NCI-H1436 (cell line): ENCODE results near the gene PPIL6.

Experiments used
- DNase-seq: peaks from one replicate; lab custom pipeline; 2025; lab: John Stamatoyannopoulos, UW

PPIL6 gene

GRCh38 chr6:109363753-109364152 lies 76.7 kb downstream of the PPIL6 start:
- no peak for DNase-seq

GRCh38 chr6:109362102-109362884 lies 78.1 kb downstream of the PPIL6 start:
- DNase-seq: no peak

- no peak for DNase-seq
Observed at GRCh38 chr6:109360791-109361190, 79.6 kb downstream of the PPIL6 start.

DNA sequence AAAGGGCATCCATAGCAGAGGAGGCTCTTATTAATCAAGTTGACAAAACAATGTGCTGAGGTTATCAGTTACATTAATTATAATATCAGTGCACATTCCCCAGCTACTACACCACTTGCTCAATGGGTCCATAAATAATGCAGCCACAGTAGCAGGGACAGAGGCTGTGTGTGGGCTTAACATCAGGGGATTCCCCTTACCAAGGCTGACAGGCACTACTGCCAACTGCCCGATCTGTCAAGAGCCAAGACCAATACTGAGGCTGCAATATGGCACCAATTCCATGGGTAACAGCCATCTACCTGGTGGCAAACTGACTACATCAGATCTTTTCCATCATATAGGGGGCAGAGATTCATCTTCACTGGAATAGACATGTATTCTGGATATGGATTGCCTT lies 80.1 kb downstream of the PPIL6 start:
- DNase-seq: no peak

GRCh38 chr6:109359248-109359647 lies 81.2 kb downstream of the PPIL6 start:
- DNase-seq: no peak

- no peak for DNase-seq
Observed at GRCh38 chr6:109358204-109358603, 82.2 kb downstream of the PPIL6 start.

DNA sequence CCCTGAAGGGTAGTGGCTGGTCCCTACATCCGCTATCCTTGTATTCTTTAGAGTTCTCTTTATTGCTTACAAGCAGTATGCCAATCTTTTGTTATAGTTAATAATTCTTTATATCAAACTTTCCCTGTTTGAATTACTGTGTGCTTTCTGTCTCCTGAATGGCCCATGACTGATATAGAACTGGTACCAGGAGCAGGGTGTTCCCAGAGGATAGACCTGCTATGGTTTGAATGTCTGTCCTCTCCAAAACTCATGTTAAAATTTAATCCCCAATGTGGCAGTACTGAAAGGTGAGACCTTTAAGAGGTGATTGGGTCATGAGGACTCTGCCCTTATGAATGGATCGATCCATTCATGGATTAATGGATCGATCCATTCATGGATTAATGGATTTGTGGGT lies 84.2 kb downstream of the PPIL6 start:
- no peak for DNase-seq

DNA sequence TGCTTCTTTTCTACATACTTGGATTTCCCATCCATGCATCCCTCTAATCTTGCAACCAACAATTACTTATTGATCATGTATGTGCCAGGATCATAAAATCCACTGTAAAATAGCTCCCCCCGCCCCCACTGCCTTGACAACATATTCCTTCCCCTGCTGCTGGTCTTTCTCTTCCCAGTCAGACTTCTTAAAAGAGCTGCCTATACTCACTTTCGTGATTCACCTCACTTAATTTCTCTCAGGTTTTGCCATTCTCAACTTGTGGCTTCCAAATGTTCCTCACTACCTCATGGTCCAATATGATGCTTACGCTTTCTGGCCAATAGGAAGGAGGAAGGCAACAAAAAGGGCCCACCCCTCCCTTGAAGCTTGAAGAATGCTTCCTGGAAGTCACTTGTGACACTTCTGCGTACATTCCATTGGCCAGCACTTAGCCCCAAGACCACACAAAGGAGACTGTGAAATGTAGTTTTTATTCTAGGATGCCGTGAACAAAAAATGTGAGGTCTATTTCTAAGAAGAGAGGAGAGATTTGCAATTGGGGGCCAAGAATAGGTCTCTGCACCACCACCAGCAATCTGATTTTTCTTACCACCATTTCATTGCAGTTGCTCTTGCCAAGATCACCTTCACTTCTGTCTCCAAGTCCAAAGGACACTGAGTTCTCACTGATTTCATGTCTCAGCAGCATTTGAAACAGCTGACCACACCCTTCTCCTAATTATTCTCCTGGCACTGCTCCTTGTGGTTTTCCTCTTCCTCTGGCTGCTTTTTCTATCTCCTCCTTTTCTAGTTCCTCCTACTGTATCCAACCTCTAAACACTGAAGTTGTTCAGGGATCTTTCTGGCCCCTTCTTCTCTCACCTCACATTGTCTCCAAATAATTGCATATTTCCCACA lies 88.9 kb downstream of the PPIL6 start:
- DNase-seq: no peak

DNA sequence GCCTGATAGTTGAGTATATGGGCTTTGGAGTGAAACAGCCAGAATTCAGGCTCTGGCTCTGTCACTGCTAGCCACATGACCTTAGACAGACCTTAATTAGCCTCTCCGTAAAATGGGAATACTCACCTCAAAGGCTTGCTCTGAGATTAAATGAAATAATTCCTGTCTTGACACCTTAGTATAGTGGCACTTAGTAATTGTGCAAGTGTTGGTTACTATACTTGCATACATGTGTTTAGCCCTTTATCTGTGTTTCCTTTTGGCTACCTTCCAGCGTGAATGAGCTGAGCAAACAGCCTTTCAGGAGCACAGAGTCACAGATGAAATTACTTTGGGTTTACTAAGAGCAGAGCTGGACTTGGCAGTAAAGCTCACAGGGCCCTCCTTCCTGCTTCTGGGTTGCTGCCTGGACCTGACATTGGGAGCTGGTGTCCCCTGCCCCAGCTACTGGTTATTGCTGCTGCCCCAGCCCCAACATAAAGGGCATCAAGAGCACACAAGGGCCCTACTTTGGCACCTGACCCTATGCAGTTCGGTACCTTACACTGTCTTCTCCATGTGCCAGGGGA lies 90.9 kb downstream of the PPIL6 start:
- peak; percentile 58 for DNase-seq

DNA sequence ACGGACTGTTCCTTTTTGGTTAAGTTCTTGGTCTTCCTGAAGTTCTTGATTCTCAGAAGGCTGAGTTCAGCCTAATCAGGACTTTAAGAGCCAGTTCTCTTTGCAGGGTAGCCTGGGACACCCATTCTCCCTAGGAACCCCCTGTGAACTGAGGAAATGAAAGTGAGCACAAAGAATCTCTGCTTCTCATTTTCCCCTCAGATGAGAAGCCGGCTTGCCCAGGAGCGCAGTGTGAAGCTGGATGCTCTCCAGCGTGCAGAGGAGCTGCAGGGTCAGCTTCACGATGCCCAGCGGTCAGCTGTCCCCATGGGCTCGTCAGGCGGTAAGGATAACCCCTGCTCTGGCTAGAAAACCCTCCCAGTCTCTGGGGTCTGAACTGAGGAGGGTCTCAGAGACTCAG lies 92.2 kb downstream of the PPIL6 start:
- DNase-seq: no peak

DNA sequence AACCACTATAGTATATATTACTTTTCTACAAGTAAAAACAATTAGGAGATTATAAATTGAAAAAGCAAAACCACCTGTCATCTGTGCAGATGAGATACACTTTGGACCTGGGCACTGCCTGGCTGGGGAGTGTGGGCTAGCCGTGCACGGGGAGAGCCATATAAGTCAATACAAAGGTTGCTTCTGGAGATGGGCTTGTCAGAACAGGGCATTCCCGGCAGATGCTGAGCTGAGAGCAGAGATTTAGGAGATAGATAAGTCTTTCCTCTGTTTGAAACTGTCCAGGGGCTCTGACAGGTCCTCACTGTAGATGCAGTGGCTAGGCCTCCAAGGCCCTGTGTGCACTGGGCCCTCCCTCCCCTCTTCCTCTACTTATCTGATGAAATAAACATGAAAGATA lies 92.6 kb downstream of the PPIL6 start:
- DNase-seq: no peak

GRCh38 chr6:109345986-109346385 lies 94.4 kb downstream of the PPIL6 start:
- DNase-seq: no peak

DNA sequence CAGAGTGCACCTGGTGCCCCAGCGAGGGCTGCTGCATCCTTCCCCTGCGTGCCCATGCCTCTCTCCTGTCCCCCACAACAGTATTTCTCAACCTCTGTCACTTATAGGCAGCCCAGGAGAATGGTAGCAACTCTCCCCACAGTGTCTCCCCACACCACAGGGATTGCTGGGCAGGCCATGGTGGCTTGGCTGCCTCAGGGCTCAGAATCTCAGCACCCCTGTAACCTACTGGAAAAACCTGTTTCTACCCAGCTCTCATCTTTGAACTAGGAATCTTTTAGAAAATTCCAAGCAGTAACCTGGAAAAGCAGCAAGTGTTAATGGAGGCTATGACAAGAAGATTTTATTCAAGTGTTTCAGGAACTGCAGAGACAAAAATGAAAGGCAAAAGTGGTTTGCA lies 96.2 kb downstream of the PPIL6 start:
- no peak for DNase-seq

- no peak for DNase-seq
Observed at GRCh38 chr6:109343518-109343917, 96.9 kb downstream of the PPIL6 start.

DNA sequence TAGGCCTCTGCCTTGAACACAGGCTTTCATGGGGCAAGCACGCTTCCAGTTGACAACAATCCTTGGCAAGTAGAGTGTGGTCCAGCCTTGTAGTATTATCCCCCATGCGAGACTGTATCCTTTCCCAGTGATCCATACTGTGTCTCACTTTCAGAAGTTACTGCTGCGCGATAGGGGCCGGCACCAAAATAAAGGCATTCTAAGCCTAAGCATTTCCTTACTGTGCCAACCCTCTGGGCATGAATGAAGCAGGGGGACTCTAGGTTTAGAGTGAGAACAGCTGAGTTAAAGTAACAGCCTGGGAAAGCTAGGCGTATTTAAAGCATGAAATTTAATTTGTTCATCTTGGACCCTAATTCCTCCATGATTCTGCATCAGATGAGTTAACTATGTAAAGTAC lies 97.5 kb downstream of the PPIL6 start:
- no peak for DNase-seq

DNA sequence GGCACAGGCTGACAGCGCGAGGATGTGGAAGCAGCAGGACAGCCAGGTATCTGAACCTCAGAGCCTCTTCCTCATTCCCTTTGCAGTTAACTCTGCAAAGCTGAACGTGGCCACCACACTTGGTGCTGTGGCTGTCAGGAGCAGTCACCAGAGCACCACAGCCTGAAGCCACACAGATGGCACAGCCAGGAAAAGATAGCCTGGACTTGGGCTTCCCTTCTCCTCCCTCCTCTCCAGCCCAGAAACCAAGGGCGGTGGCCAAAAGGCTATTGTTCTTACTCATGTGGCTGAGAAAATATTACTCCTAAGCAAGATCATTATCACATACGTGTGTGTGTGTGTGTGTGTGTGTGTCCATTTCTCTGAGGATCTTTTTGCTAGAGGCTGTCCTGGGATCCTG lies 97.9 kb downstream of the PPIL6 start:
- DNase-seq: no peak

DNA sequence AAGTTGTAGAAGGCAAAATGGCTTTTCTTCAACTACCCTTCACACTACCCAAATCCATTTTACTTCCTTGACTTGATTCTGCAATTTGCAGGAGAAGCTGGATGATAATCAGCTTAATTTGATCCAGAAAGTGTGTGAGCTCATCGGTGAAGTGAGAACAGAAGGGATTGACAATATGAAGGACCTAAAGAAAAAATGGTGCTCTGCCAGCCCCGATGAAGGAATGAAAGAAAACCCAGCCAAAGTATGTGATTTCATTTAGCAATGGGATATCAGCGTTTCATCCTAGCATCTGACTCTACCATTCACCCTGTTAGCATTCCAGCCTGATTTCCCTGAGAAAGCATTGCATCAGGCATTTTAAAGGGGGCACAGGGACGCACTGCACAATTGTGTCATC lies 99.6 kb downstream of the PPIL6 start:
- no peak for DNase-seq
